Measurements from ENCODE around the gene KRABD2.
A peak's percentile ranks its signal among the peaks of the same experiment; 100 is the strongest.
"Not testable (repeated sequence)": the region's sequence is repeated elsewhere in the genome, so short reads cannot be mapped to it uniquely, and the experiment has no call there.

KRABD2 gene

GRCh38 chr17:8392274-8392673, 15.8 kb upstream of the KRABD2 start:
- no peak for DNase-seq

- no peak for DNase-seq
These were observed 15.2 kb upstream of the KRABD2 start for GRCh38 chr17:8391711-8392110.

GRCh38 chr17:8387914-8388651, 11.6 kb upstream of the KRABD2 start:
- no peak for DNase-seq

- DNase-seq = no peak
These were observed 10.3 kb upstream of the KRABD2 start for GRCh38 chr17:8386841-8387240.

- DNase-seq = no peak
These were observed 8.4 kb upstream of the KRABD2 start for GRCh38 chr17:8384801-8385378.

GRCh38 chr17:8383143-8383822, 6.8 kb upstream of the KRABD2 start, which contains the start of gene RPL26:
RPL26 (minus strand) TSS chr17:8383193; CDS start chr17:8382310, 883 bp downstream.
- DNase-seq = peak; percentile 66

GRCh38 chr17:8382880-8383142, 6.3 kb upstream of the KRABD2 start:
- DNase-seq = no peak

GRCh38 chr17:8382052-8382879, 5.8 kb upstream of the KRABD2 start:
- no peak for DNase-seq

- no peak for DNase-seq
These were observed 3.5 kb upstream of the KRABD2 start for GRCh38 chr17:8380049-8380448.

- not testable (repeated sequence) for DNase-seq
These were observed 1.6 kb upstream of the KRABD2 start for GRCh38 chr17:8378117-8378516.

GRCh38 chr17:8377422-8377821, 918 bp upstream of the KRABD2 start:
- DNase-seq = no peak

- no peak for DNase-seq
These were observed 705 bp downstream of the KRABD2 start for GRCh38 chr17:8375738-8376259.

GRCh38 chr17:8373856-8374255, 2.6 kb downstream of the KRABD2 start:
- not testable (repeated sequence) for DNase-seq

GRCh38 chr17:8372422-8372821, 4.1 kb downstream of the KRABD2 start:
- no peak for DNase-seq

- no peak for DNase-seq
These were observed 4.7 kb downstream of the KRABD2 start for GRCh38 chr17:8371786-8372185.

- no peak for DNase-seq
These were observed 6.6 kb downstream of the KRABD2 start for GRCh38 chr17:8369944-8370343.

- no peak for DNase-seq
These were observed 8.3 kb downstream of the KRABD2 start for GRCh38 chr17:8368193-8368592.

GRCh38 chr17:8366231-8366630, 10.3 kb downstream of the KRABD2 start:
- DNase-seq = no peak

- DNase-seq = no peak
These were observed 11.4 kb downstream of the KRABD2 start for GRCh38 chr17:8365143-8365542.

GRCh38 chr17:8362651-8363332, 13.7 kb downstream of the KRABD2 start:
- DNase-seq = no peak

GRCh38 chr17:8360751-8361150, 15.8 kb downstream of the KRABD2 start:
- no peak for DNase-seq

GRCh38 chr17:8360260-8360659, 16.2 kb downstream of the KRABD2 start:
- DNase-seq = no peak

GRCh38 chr17:8359769-8360168, 16.7 kb downstream of the KRABD2 start:
- DNase-seq = no peak

Data from KG1 (cell line).